ENCODE measurements around the gene L3MBTL4.
"Not testable (repeated sequence)": the region's sequence is repeated elsewhere in the genome, so short reads cannot be mapped to it uniquely, and the experiment has no call there.

The L3MBTL4 gene

DNA sequence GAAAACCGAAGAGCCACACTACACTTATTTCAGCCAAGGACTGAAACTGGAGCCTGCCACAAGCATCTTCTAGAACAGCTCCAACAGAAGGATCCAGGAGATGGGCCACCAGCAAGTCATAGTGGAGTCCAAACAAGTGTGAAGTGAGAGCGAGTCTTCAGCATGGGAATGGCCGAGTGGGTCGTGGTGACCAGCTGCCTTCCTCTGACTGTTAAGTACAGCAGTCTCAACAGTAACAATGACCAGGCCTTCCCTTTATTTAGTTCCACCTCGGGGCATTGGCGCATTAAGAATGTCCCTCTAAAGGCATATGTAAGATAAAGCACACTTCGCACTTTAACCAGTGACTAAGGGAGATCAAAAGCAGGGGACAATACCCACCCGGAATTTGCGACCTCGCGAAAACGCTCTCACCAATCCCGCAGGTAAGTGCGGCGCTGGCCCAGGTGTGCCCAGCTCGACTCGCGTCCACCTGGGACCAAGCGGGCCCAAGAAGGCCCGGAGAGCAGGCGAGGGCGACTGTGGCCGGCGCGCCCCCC lies 1.1 kb downstream of the L3MBTL4 start:
- H3K4me3 Mint-ChIP-seq, result peak overlapping the region; percentile 65 to 66
- ATAC-seq (no peak), DNase-seq (no peak)
- H3K9me3 Mint-ChIP-seq, result no peaks in the 10 kb centered on the region
- H3K27me3 Mint-ChIP-seq, result peaks cover 49% of the 10 kb centered on the region
- peaks cover 17% of the 10 kb centered on the region for H3K4me1 Mint-ChIP-seq
- peak overlapping the region in 1 of 2 donors; percentile 23 for H3K27ac Mint-ChIP-seq

DNA sequence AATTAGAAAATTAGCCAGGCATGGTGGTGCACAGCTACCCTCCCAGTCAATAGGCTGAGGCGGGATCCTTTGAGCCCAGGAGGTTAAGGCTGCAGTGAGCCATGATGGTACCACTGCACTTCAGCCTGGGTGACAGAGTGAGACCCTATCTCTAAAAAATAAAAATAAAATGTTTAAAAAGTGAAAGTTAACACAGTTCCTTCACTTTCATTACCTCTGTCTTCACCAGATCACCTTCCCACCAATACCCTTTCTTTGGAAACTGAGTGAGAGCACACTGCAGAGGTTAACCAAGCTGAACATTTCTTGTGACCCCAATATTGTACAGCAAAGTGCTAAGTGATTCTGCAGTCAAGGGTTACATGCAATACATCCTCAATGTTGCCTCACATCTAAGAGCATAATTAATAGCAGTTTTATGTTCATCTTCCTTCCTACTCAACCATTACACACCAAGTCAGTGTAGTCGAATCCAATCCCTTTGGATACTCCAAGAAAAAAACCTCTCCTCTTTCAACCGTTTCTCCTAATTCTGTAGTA lies 1.7 kb downstream of the L3MBTL4 start:
- Mint-ChIP-seq H3K4me1 (peaks cover 17% of the 10 kb centered on the region), H3K4me3 (peak overlapping the region in 1 of 2 donors; percentile 66), H3K27me3 (peaks cover 49% of the 10 kb centered on the region)

GRCh38 chr18:6411382-6411781 lies 3.3 kb downstream of the L3MBTL4 start:
- H3K9me3 Mint-ChIP-seq, result no peaks in the 10 kb centered on the region
- H3K4me1 Mint-ChIP-seq, result peaks cover 17% of the 10 kb centered on the region
- DNase-seq, result no peak

More for the DNA sequence above, 1.7 kb downstream of the L3MBTL4 start:
- ATAC-seq, result no peak
- DNase-seq, result no peak
- Mint-ChIP-seq H3K27ac (peak overlapping the region in 1 of 2 donors; percentile 23), H3K9me3 (no peaks in the 10 kb centered on the region)

GRCh38 chr18:6409933-6410332 lies 4.8 kb downstream of the L3MBTL4 start:
- peaks cover 12% of the 10 kb centered on the region for H3K4me1 Mint-ChIP-seq
- H3K9me3 Mint-ChIP-seq, result no peaks in the 10 kb centered on the region
- no peak overlapping the region for H3K4me3 Mint-ChIP-seq
- ATAC-seq (no peak), DNase-seq (no peak)
- H3K27me3 Mint-ChIP-seq, result peaks cover 26% of the 10 kb centered on the region
- H3K27ac Mint-ChIP-seq, result no peak overlapping the region

More at GRCh38 chr18:6411382-6411781, 3.3 kb downstream of the L3MBTL4 start:
- Mint-ChIP-seq H3K27me3 (peaks cover 41% of the 10 kb centered on the region), H3K4me3 (no peak overlapping the region), H3K27ac (no peak overlapping the region)
- ATAC-seq, result no peak

DNA sequence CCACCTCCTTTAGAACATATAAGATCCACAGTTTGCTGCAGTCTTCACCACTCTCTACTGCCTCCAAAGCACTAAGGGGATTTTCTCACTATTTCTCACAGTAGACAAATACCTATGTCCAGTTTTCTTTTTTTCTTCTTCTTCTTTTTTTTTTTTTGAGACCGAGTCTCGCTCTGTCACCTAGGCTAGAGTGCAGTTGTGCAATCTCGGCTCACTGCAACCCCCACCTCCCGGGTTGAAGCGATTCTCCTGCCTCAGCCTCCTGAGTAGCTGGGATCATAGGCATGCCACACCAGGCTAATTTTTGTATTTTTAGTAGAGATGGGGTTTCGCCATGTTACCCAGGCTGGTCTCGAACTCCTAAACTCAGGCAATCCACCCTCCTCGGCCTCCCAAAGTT lies 6.2 kb downstream of the L3MBTL4 start:
- H3K27ac Mint-ChIP-seq, H3K4me3 Mint-ChIP-seq, H3K9me3 Mint-ChIP-seq, DNase-seq, ATAC-seq, H3K4me1 Mint-ChIP-seq: not testable (repeated sequence)
- peaks cover 19% of the 10 kb centered on the region for H3K27me3 Mint-ChIP-seq

- Mint-ChIP-seq H3K27ac (no peak overlapping the region), H3K9me3 (no peaks in the 10 kb centered on the region), H3K27me3 (peaks cover 3% of the 10 kb centered on the region), H3K4me3 (no peak overlapping the region), H3K4me1 (no peaks in the 10 kb centered on the region)
- no peak for DNase-seq
- no peak for ATAC-seq
Measured at GRCh38 chr18:6406910-6407470, 7.7 kb downstream of the L3MBTL4 start.

GRCh38 chr18:6406075-6406909 lies 8.4 kb downstream of the L3MBTL4 start:
- Mint-ChIP-seq H3K9me3 (no peaks in the 10 kb centered on the region), H3K27ac (no peak overlapping the region), H3K27me3 (no peaks in the 10 kb centered on the region), H3K4me3 (no peak overlapping the region), H3K4me1 (no peaks in the 10 kb centered on the region)
- DNase-seq, result no peak
- no peak for ATAC-seq

GRCh38 chr18:6405237-6406074 lies 9.3 kb downstream of the L3MBTL4 start:
- no peaks in the 10 kb centered on the region for H3K27me3 Mint-ChIP-seq
- no peak overlapping the region for H3K27ac Mint-ChIP-seq
- H3K9me3 Mint-ChIP-seq, result peaks cover 0 to 8% of the 10 kb centered on the region in 2 donors
- H3K4me3 Mint-ChIP-seq, result no peak overlapping the region
- DNase-seq (no peak), ATAC-seq (no peak)
- H3K4me1 Mint-ChIP-seq, result no peaks in the 10 kb centered on the region

GRCh38 chr18:6404834-6405233 lies 9.9 kb downstream of the L3MBTL4 start:
- no peak for DNase-seq
- ATAC-seq, result no peak
- H3K4me1 Mint-ChIP-seq, result no peaks in the 10 kb centered on the region
- no peak overlapping the region for H3K4me3 Mint-ChIP-seq
- H3K27ac Mint-ChIP-seq, result no peak overlapping the region
- H3K27me3 Mint-ChIP-seq, result no peaks in the 10 kb centered on the region
- peaks cover 0 to 8% of the 10 kb centered on the region in 2 donors for H3K9me3 Mint-ChIP-seq

- Mint-ChIP-seq H3K4me1 (no peaks in the 10 kb centered on the region), H3K9me3 (peaks cover 0 to 8% of the 10 kb centered on the region in 2 donors), H3K27ac (no peak overlapping the region), H3K27me3 (no peaks in the 10 kb centered on the region), H3K4me3 (no peak overlapping the region)
- ATAC-seq (no peak), DNase-seq (no peak)
Measured at GRCh38 chr18:6401687-6402086, 13.0 kb downstream of the L3MBTL4 start.

DNA sequence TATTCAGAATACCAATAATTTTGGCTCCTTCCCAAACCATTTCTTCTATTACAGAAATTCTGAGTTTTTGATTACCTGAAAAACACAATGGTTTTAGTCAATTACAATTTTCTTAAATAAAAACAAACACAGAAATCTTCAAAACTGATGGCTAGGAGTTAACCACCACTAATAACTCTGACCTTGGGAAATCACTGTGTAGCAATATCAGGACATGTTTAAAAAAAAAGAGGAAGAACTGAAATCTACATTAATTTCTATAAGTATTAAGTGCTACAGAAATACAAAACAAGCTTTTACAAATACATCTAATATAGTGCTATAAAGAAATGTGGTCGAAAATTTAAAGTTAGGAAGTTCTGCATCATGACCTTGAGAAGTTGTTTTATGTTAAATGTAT lies 14.9 kb downstream of the L3MBTL4 start:
- peaks cover 0 to 8% of the 10 kb centered on the region in 2 donors for H3K9me3 Mint-ChIP-seq
- no peak overlapping the region for H3K4me3 Mint-ChIP-seq
- DNase-seq (no peak), ATAC-seq (no peak)
- H3K27me3 Mint-ChIP-seq, result no peaks in the 10 kb centered on the region
- no peaks in the 10 kb centered on the region for H3K4me1 Mint-ChIP-seq
- H3K27ac Mint-ChIP-seq, result no peak overlapping the region

- no peak overlapping the region for H3K4me3 Mint-ChIP-seq
- H3K27ac Mint-ChIP-seq, result no peak overlapping the region
- no peaks in the 10 kb centered on the region for H3K27me3 Mint-ChIP-seq
- ATAC-seq (no peak), DNase-seq (no peak)
- no peaks in the 10 kb centered on the region for H3K4me1 Mint-ChIP-seq
- peaks cover 8 to 18% of the 10 kb centered on the region in 2 donors for H3K9me3 Mint-ChIP-seq
Measured at GRCh38 chr18:6397931-6398566, 16.7 kb downstream of the L3MBTL4 start.

DNA sequence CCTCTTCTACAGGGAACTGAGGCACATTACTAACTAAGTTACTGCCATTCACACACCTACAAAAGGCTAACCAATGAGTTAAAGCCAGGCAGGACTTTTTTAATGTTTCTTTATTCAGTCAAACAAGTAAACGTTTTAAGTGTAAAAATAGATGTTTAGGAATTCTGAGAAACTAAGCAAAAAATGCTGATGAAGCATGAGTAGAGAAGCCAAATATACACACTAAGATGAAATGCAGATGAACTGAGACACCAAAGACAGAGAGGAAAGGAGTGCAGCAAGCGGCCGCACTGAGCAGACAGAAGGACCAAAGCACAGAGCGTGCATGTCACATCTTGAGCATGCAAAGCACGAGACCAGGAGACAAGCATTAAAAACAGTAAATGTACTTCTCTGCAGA lies 17.9 kb downstream of the L3MBTL4 start:
- DNase-seq (no peak), ATAC-seq (no peak)
- H3K27ac Mint-ChIP-seq, result no peak overlapping the region
- no peak overlapping the region for H3K4me3 Mint-ChIP-seq
- no peaks in the 10 kb centered on the region for H3K27me3 Mint-ChIP-seq
- no peaks in the 10 kb centered on the region for H3K4me1 Mint-ChIP-seq
- peaks cover 8 to 18% of the 10 kb centered on the region in 2 donors for H3K9me3 Mint-ChIP-seq

DNA sequence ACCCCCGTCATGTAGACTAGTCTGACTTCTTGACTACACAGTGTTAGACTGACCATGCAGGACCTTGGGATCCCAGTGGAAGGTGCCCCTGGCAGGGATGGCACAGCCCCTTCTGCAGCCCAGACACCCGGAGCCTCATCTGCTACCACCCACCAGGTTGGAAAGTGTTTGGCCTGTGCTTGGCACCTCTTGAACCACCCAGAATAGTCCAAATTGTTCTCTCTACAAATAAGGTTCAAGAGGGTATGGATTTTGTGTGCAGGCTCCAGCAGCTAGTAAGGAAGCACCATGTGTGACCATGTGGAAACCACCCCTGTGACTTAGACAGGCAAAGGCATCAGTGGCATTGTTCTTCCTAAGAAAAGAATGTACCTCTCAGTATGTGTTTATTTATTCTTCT lies 18.4 kb downstream of the L3MBTL4 start:
- DNase-seq, result no peak
- Mint-ChIP-seq H3K27ac (no peak overlapping the region), H3K27me3 (no peaks in the 10 kb centered on the region), H3K4me3 (no peak overlapping the region), H3K4me1 (no peaks in the 10 kb centered on the region), H3K9me3 (peaks cover 8 to 18% of the 10 kb centered on the region in 2 donors)
- no peak for ATAC-seq

DNA sequence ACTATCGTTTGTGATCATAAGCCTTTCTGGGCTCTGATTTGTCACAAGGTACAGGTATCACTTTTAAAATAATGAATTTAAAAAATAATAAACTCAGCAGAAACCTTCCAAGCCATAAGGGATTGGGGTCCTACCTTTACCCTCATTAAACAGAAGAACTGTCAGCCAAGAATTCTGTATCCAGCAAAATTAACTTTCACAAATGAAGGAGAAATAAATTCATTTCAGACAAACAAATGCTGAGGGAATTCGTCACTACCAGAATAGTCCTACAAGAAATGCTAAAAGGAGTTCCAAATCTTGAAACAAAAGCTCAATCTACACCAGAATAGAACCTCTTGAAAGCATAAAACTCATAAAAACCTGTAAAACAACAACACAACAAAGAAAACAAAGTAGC lies 25.7 kb downstream of the L3MBTL4 start:
- Mint-ChIP-seq H3K27ac (no peak overlapping the region), H3K4me1 (no peaks in the 10 kb centered on the region), H3K9me3 (peaks cover 8 to 21% of the 10 kb centered on the region in 2 donors), H3K4me3 (no peak overlapping the region), H3K27me3 (no peaks in the 10 kb centered on the region)
- no peak for ATAC-seq
- DNase-seq, result no peak

All from stimulated activated naive CD8-positive, alpha-beta T cell treated with anti-CD3 and anti-CD28 coated beads, Interleukin-15, amount 100 ng/mL, for 72 hours (primary cell).